Middle frontal gyrus (tissue), 1 donor: ENCODE measurements around the gene PLXNB3.
"Not testable (repeated sequence)": the region's sequence is repeated elsewhere in the genome, so short reads cannot be mapped to it uniquely, and the experiment has no call there.

Experiments used
- DNase-seq: peaks from one replicate; pipeline ENCODE4 v3.0.0-alpha.2; 2015; ENCODE audit warnings: low spot score; ENCODE audit errors: extremely low spot score

PLXNB3 gene

DNA sequence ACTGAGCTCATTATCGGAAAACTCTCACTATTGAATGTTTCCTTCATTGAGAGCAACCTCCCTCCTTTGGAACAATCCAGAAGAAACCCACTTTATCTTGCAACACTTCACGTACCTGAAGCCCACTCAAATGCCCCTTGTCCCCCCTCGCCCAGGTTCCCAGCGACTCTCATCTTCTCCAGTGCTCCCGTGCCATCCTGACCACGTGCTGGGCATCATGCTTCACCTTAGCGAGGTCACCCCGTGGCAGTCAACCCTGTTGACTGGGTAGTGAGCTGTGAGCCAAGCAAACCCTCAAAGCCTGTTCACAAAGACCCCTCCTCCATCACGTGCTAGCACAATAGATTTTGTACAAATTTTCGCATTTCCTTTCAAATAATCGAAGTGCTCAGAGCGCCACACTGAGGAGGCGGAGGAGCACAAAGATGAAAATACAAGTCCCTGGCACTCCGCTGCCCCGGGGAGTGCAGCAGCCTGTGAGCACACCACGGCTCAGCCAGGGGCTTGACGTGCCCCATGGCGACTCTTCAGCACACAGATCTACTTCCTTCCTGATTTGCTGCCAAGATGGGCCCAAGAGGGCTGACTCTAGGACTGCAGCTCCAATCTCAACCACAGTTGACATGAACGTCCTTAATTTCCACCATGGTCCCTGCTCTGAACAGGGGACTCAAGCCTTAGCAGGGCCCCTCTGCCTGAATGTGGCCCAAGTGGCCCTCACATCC, 50.7 kb downstream of the PLXNB3 start:
- DNase-seq = no peak

GRCh38 chrX:153816831-153817690, 53.0 kb downstream of the PLXNB3 start:
- no peak for DNase-seq

GRCh38 chrX:153818064-153818463, 54.0 kb downstream of the PLXNB3 start:
- not testable (repeated sequence) for DNase-seq

GRCh38 chrX:153818571-153819383, 54.7 kb downstream of the PLXNB3 start:
- DNase-seq = no peak

- DNase-seq = no peak
Measured at GRCh38 chrX:153819384-153820040, 55.5 kb downstream of the PLXNB3 start.

DNA sequence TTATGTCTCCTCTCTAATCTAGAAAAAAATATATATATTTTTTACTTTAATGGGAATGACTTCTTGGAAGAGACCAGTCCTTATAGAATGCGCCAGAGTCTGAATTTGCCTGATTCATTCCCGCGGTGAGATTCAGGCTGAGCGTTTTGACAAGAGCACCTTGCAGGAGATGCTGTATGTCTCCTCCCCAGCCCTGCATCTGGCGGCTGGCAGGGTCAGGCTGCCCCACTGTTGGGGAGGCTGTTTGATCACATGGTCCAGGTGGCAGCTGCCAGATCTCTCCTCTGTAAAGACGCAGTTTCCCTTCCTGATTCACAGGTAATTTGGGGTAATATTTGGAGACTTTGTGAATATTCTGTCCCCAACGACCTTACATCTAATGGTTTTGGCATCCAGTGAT, 56.6 kb downstream of the PLXNB3 start:
- DNase-seq = no peak

- no peak for DNase-seq
Measured at GRCh38 chrX:153821066-153821465, 57.0 kb downstream of the PLXNB3 start.

DNA sequence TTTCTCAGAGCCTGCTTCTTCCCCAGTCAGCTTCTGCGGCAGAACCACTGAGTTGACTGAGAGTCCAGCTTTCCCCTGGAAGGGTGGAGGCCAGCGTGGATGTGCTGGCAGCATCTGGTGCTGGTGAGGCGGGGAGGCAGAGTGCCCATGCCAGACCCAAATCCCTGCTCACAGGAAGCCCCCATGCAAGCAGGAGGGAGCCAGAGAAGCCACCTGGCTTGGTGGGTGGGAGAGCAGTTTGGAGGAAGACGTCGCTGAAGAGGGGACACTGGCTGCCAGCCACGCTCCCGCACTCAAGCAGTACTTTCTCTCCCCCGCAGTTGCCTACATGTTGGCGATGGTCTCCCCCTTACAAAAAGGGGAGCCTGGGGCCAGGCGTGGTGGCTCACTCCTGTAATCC, 60.3 kb downstream of the PLXNB3 start:
- DNase-seq = no peak

DNA sequence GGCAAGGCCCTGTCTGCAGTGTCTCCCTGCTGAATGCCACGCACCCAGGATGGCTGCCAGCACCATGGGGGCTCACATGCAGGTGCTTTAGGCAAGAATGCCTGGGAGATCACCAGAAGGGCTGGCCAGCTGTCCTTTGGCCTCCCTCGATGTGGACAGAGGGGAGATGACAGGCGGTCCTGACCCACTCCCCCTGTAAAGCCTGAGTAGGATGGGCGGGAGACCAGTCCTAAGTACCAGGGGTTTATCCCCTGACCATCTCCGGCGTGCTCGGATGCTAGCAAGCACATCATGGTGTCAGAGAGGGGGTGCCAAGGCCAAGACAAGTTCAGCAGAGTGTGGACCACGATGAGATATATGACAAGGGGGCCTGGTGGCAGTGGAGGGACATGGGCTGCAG, 61.0 kb downstream of the PLXNB3 start:
- DNase-seq = no peak
